Measurements from ENCODE around the gene EDIL3. TPM values are rescaled to one million over a fixed set of nuclear protein-coding genes. Genes with fewer than 3 reads are reported as not detected.
A peak's percentile ranks its signal among the peaks of the same experiment; 100 is the strongest.

The EDIL3 gene
- total RNA-seq, 2 donors from 2014 or later = 3.1 to 7.5 TPM

GRCh38 chr5:83946516-83946915, 438.2 kb downstream of the EDIL3 start:
- ATAC-seq = no peak
- no peak for DNase-seq
- intact Hi-C loops (cut with DNase I) = no loop called here

DNA sequence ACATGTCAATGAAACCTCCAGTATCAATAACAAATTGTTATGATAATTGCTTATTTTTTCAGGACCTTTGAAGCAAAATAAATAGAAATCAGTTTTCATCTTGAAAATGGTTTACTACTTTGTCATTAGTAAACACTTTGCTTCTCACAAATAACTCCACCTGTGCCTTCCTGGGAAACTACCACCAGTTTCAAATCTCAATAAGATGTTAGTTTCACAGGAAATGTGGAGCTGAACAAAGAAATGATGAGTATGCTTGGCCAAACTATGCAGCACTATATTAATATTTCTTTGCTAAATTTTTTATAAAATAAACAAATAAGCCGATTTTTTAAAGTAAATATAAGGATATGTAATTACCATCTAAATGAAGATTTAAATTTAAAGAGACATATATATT, 442.5 kb downstream of the EDIL3 start:
- intact Hi-C loops (cut with DNase I) = no loop called here
- DNase-seq (no peak), ATAC-seq (no peak)

GRCh38 chr5:83937837-83938236, 446.8 kb downstream of the EDIL3 start:
- ATAC-seq (no peak), DNase-seq (no peak)
- intact Hi-C loops (cut with DNase I) = no loop called here

GRCh38 chr5:83931969-83932368, 452.7 kb downstream of the EDIL3 start:
- ATAC-seq (no peak), DNase-seq (no peak)
- intact Hi-C loops (cut with DNase I) = no loop called here

DNA sequence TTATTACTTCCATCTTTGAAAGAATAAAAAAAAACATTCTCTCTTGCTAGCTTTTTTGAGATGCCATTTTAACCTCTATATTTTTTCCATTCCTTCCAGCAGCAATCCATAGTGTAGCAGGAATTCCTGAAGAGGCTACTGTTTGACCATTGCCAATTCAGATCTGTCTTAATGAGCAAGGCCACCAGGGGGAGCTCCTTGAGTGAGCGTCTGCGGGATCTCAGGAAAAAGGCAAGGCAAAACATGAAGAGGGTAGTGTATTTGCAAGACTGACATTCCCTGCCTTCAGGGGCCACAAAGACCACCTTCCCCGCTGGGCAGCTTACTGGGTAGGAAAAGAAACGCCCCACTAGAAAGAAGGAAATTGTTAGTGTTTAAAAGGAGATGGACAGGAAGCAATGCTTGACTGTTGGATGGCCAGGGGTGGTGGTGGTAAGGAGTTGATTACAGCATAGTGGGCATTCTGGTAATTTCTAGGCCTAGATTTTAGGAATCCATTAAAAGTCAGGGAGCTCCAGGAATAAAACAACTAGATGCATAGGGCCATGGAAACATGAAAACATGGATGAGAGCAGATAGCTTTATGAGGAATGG, 457.4 kb downstream of the EDIL3 start:
- ATAC-seq (peak; percentile 34 to 44), DNase-seq (peak; percentile 52)
- intact Hi-C loops (cut with DNase I) = loop anchor here in 1 of 2 donors (10.0 kb wide), 1 partner anchor 1118 kb away; no protein-coding TSS in a partner anchor

GRCh38 chr5:83925955-83926337, 458.7 kb downstream of the EDIL3 start:
- ATAC-seq (peak in 1 of 2 donors; percentile 44), DNase-seq (no peak)
- intact Hi-C loops (cut with DNase I) = loop anchor here in 1 of 2 donors (10.0 kb wide), 1 partner anchor 1119 kb away; no protein-coding TSS in a partner anchor

- intact Hi-C loops (cut with DNase I) = loop anchor here in 1 of 2 donors (10.0 kb wide), 1 partner anchor 1119 kb away; no protein-coding TSS in a partner anchor
- peak in 1 of 2 donors; percentile 47 for ATAC-seq
- no peak for DNase-seq
Measured at GRCh38 chr5:83925321-83925954, 459.2 kb downstream of the EDIL3 start.

DNA sequence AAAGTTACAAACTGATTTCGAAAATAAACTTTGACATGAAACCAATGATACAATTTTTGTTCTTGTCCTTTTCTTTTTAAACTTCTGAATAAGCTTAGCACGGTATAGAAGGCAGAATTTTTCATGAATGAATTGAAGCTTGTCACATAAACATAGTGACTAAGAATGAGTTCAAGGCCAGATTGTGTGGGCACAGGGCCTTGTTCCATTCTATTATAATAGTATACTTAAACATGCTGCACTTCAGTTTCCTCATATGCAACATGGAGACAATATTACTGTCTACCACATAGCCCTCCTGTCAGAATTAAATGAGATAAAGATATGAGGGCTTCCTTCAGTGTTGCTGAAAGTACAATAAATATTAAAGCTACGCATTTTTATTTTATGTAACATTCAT, 459.8 kb downstream of the EDIL3 start:
- DNase-seq (no peak), ATAC-seq (no peak)
- intact Hi-C loops (cut with DNase I) = loop anchor here in 1 of 2 donors (10.0 kb wide), 1 partner anchor 1120 kb away; no protein-coding TSS in a partner anchor

GRCh38 chr5:83924171-83924570, 460.5 kb downstream of the EDIL3 start:
- intact Hi-C loops (cut with DNase I) = loop anchor here in 1 of 2 donors (10.0 kb wide), 1 partner anchor 1121 kb away; no protein-coding TSS in a partner anchor
- DNase-seq (no peak), ATAC-seq (peak in 1 of 2 donors; percentile 22)

GRCh38 chr5:83922699-83923098, 462.0 kb downstream of the EDIL3 start:
- DNase-seq (no peak), ATAC-seq (no peak)
- intact Hi-C loops (cut with DNase I) = loop anchor here in 1 of 2 donors (10.0 kb wide), 1 partner anchor 1122 kb away; no protein-coding TSS in a partner anchor

DNA sequence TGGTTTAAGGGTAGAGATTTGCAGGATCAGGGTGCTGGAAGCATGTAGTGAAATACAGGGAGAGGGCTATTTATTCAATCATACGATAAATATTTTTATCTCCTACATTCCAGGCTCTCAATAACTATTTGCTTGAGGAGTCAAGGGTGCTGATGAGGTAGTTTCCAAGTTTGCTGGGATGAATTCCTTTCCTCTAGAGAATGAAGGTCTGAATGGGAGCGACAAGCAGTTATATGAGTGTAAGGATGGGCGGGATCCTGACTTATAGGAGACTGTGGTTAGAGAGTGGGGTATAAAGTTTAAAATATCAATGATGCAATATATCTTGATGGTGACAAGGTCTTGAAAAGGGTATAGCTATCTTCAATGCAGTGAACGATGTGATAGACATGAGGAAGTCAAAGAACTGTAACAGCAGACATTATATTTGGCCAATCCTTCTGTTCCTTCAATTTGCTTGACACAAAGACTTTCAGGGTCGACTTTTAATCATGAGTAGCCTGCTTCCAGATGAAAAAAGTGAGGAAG, 462.9 kb downstream of the EDIL3 start:
- DNase-seq (no peak), ATAC-seq (no peak)
- intact Hi-C loops (cut with DNase I) = loop anchor here in 1 of 2 donors (10.0 kb wide), 1 partner anchor 1123 kb away; no protein-coding TSS in a partner anchor

- intact Hi-C loops (cut with DNase I) = loop anchor here in 1 of 2 donors (10.0 kb wide), 1 partner anchor 1125 kb away; no protein-coding TSS in a partner anchor
- DNase-seq (no peak), ATAC-seq (peak in 1 of 2 donors; percentile 19)
Measured at GRCh38 chr5:83919071-83920041, 465.3 kb downstream of the EDIL3 start.

DNA sequence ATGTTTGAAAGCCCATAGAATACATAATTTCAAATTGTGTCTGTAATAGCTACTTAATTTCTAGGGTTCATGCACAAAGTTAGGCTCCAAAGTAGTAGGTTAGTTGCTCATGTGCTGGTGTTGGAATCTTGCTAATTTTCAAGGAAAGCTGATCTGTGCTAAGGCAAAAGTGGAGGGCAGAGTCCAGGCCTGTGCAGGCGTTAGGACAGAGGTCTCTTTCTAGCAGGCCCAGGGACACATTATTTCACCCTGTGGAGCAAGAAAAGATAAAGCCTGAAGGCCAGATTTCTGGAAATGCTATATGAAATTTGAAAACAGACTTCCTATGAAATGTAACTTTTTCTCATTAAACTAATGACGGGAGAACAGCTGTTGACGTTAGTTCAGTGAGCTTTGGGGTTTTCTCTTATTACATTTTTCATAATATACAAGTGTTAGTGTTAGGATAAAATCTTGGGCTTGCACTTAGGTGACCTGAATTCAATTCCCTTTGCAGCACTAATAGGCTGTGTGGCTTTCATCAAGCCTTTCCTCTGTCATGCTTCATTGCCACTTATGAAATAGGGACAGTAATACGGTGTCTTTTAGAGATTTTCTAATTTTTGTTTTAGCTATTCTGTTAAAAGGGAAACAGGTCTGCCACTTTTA, 467.3 kb downstream of the EDIL3 start:
- DNase-seq = no peak
- intact Hi-C loops (cut with DNase I) = no loop called here
- ATAC-seq = no peak

DNA sequence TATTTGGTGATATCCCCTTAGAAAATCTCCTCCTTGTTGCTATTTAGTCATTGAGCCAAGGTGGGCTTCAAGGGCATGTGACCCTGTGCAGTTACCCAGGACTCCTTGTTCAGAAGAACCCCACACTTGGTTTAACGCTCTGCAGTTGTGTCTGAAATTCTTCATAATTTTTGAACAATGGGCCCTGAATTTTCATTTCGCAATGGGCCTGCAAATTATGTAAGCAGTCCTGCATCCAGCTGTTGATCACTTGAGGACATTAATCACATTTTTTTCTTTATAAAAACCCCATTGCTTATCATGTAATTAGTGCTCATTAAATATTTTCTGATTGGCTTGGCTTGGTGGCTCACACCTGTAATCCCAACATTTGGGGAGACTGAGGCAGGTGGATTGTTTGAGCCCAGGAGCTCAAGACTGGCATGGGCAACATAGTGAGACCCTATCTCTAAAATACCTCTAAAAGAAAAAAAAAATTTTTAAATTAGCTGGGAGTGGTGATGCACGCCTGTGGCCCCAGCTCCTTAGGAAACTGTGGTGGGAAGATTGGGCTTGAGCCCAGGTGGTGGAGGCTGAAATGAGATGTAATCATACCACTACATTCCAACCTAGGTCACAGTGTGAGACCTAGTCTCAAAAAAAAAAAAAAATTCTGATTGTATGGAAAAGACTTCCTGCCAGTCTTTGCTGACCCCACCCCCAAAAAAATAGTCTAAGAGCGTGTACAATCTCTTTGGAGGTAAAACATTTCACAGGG, 469.8 kb downstream of the EDIL3 start:
- no peak for DNase-seq
- intact Hi-C loops (cut with DNase I) = no loop called here
- peak in 1 of 2 donors; percentile 69 for ATAC-seq

DNA sequence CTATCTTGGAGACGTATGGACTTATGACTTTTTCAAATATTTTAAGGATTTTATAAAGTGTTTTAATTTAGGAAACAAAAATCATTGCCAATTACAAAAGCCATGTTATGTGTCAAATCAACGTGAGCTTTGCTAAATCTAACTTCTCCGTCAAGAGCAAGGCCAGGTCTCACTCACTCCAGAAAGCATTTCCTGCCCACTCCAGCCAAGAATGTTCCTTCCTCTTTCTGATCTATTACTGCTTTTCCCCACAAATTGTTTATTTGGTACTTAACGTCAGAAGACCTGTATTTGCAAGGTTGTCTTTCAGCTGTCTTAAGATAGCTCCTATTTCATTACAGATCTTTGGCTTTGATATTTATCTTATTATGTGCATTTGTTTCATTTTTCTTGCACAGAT, 470.5 kb downstream of the EDIL3 start:
- ATAC-seq = peak in 1 of 2 donors; percentile 36
- intact Hi-C loops (cut with DNase I) = no loop called here
- no peak for DNase-seq

DNA sequence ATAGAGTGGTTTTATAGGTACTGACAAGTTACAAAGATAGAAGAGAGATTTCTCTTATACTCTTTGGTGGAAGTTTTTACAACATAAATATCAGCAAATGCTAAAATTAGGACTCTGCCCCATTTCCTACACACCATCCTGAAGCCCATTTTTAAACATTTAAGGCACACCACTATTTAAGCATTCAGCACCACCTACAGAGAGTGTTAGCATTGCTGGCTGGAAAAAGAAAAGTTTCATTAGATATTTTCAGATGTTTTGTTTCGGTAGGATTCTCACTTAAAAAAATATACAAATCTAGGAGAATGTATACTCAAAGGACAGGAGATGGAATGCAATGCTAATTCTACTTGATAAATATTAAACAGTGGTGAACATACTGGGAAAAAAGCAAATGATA, 471.1 kb downstream of the EDIL3 start:
- no peak for DNase-seq
- intact Hi-C loops (cut with DNase I) = no loop called here
- no peak for ATAC-seq

DNA sequence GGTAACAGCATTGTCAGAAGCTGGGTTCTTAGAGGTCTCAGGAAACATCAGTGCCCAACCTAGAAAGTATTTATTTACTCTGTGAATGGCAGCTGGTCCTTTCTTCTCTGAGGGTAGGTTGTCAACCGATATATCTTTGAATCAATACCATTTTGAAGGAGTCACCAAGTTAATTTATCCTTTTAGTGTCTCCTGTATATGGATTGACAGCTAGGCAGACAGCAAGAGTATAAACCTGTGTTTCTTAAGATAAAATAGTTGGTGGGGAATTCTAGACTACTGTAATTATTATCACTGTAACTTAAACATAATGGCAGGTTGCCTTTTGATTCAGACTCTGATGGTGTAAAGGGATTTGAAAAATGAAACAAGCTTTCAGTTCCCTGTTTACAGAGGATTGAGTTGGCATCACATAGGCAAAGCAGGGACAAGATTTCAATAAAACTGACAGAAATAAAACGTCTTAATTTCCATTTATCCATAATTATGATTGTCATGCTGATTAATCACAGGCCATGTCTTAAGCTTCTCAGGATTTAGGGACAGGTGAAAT, 473.2 kb downstream of the EDIL3 start:
- intact Hi-C loops (cut with DNase I) = no loop called here
- ATAC-seq (no peak), DNase-seq (no peak)

- ATAC-seq = no peak
- no peak for DNase-seq
- intact Hi-C loops (cut with DNase I) = no loop called here
Measured at GRCh38 chr5:83900306-83900705, 484.4 kb downstream of the EDIL3 start.

Data from left cardiac atrium (tissue), 4 donors.